ENCODE measurements around the gene SUPT3H. TPM values are rescaled to one million over a fixed set of nuclear protein-coding genes. Genes with fewer than 3 reads are reported as not detected.

Gene SUPT3H
- total and polyA plus RNA-seq, 2 of the 13 experiments (the other 11 are each of a cell fraction or from before 2014, with no cell fraction given) = 11.9 to 36.1 TPM

DNA sequence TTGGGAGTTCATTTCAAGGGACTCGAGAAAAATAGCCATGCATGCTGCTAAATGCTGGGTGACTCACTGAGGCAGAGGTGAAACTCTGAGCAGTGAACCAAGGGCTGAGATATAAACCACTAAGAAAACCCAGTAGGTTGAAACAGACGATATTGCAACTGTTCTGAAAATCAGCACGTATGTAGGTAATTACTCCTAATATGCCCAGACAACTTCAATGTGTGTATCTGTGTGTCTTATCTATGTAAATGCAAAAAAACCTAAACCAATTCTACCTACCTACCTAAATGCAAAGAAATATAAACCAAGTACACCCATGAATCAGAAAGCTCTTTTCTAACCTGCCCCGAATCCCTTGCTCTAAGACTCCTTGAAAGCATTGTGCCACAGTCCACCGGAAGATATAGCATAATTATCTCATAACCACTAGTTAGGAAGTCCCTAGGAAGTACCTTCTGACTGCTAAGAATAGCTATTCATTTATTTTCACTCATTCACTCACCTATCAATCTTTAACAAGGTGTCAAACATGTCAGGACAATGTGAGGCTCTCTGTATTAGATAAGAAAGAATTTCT, 508.3 kb downstream of the SUPT3H start:
- no peak overlapping the region for H3K27ac ChIP-seq (ENCODE audit: extremely low read length, insufficient read depth, low read length)

More for the DNA sequence above, 508.3 kb downstream of the SUPT3H start:
- DNase-seq (ENCODE audit: low spot score) = peak; percentile 5
- Histone ChIP-seq H3K9ac (ENCODE audit: insufficient read depth, low read depth, low read length) (no peak overlapping the region), H3K79me2 (ENCODE audit: insufficient read depth, low read length) (no peaks in the 10 kb centered on the region), H3K4me3 (replicated peaks in 1 of 3; ENCODE audit: insufficient read depth in 1 of 3, low read depth in 2 of 3, low read length in 3 of 3) (no peak overlapping the region), H2AFZ (ENCODE audit: low read length) (no peak overlapping the region), H3K36me3 (replicated peaks in 1 of 2; ENCODE audit: control insufficient read depth in 1 of 2, insufficient read depth in 2 of 2, low read length in 2 of 2) (no peaks in the 10 kb centered on the region), H3K27me3 (ENCODE audit: control insufficient read depth in 1 of 2, insufficient read depth in 2 of 2, low read length in 2 of 2) (no peaks in the 10 kb centered on the region), H3K4me2 (ENCODE audit: low read depth, low read length) (no peak overlapping the region), H3K9me3 (ENCODE audit: low read length) (peaks cover 13% of the 10 kb centered on the region; the same call in 1 of the 2 replicates), H3K4me1 (ENCODE audit: insufficient read depth, low read length) (peaks cover 17% of the 10 kb centered on the region), H4K20me1 (ENCODE audit: insufficient read depth, low read length) (no peaks in the 10 kb centered on the region)
- TF ChIP-seq JARID2 (CRISPR knock-in tag; IDR thresholded peaks at IDR 0.05; ENCODE audit: insufficient replicate concordance) (no peak), BCL6 (CRISPR knock-in tag; IDR thresholded peaks at IDR 0.05) (0 out of 2 replicates have a peak, but pooled peaks have one; percentile 38), ZNF326 (CRISPR knock-in tag; IDR thresholded peaks at IDR 0.05; ENCODE audit: borderline replicate concordance) (no peak), MBNL3 (CRISPR knock-in tag; conservative IDR thresholded peaks at IDR 0.05) (no peak), SOX13 (IDR thresholded peaks at IDR 0.05) (no peak), SOX13 (CRISPR knock-in tag; conservative IDR thresholded peaks at IDR 0.05 in 1 of 2, IDR thresholded peaks at IDR 0.05 in 1 of 2) (peak in 1 of 2 experiments; percentile 59; a peak in 2 of 4 replicates), MXI1 (IDR thresholded peaks at IDR 0.05; ENCODE audit: borderline replicate concordance, low read depth, low read length) (no peak), ERF (CRISPR knock-in tag; IDR thresholded peaks at IDR 0.05) (no peak), ARID4A (CRISPR knock-in tag; IDR thresholded peaks at IDR 0.05; ENCODE audit: borderline replicate concordance) (no peak)
- TF ChIP-seq, protein P1, sequence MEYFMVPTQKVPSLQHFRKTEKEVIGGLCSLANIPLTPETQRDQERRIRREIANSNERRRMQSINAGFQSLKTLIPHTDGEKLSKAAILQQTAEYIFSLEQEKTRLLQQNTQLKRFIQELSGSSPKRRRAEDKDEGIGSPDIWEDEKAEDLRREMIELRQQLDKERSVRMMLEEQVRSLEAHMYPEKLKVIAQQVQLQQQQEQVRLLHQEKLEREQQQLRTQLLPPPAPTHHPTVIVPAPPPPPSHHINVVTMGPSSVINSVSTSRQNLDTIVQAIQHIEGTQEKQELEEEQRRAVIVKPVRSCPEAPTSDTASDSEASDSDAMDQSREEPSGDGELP (IDR thresholded peaks at IDR 0.05; ENCODE audit: borderline replicate concordance, low read depth) = no peak
- POLR2A ChIA-PET = no interaction called here
- in situ Hi-C loops (cut with HindIII; ENCODE audit: extremely low pct_ligation_motif_present, low pct_unique_long_range_greater_than_20kb) (no loop called here), intact Hi-C loops (cut with micrococcal nuclease; ENCODE audit: unreplicated experiment) (no loop called here)
- WGBS (ENCODE audit: low lambda C conversion rate) = 71% methylated on average over 5 of the region's 5 CpGs
- FAIRE-seq = no peak
- CTCF ChIA-PET (ENCODE audit: low intra/inter-chr PET ratio, low total read pairs) = no interaction called here
- ATAC-seq = peak; percentile 41; the same call in 2 of the 3 replicates
- BruUV-seq (replicated peaks) = no TSS peak

Measured in HepG2 (cell line).